Spleen (tissue), 11 donors: ENCODE results near the gene RAPGEF4. TPM values are rescaled to one million over a fixed set of nuclear protein-coding genes. Genes with fewer than 3 reads are reported as not detected.

Source experiments
- DNase-seq: peaks from one replicate; pipeline ENCODE4 v3.0.0-alpha.2; 2020
- H3K27ac ChIP-seq, 8 donors: fragments of 200-600 bp; sonication (generic) in 7 of 8; 1 replicate in 4 of 8; 2 replicates in 4 of 8; pipeline versions ENCODE4 v1.5.0 to v1.8.0; 2016 to 2021; ENCODE audit warnings: inconsistent platforms in 4 of 8, mild to moderate bottlenecking in 4 of 8, moderate library complexity in 1 of 8
- H3K27me3 ChIP-seq, 7 donors: fragments of 200-600 bp; sonication (generic) in 6 of 7; replicated peaks in 1 of 7; 1 replicate in 4 of 7; 2 replicates in 3 of 7; pipeline versions ENCODE4 v1.5.0 to v1.8.0; 2016 to 2021; ENCODE audit warnings: inconsistent platforms in 3 of 7, mild to moderate bottlenecking in 1 of 7
- H3K36me3 ChIP-seq, 6 donors: fragments of 200-600 bp; sonication (generic) in 5 of 6; 1 replicate in 4 of 6; 2 replicates in 2 of 6; pipeline versions ENCODE4 v1.5.0 to v1.8.0; 2016 to 2021; ENCODE audit warnings: inconsistent platforms in 2 of 6
- H3K4me1 ChIP-seq, 6 donors: fragments of 200-600 bp; sonication (generic) in 5 of 6; 1 replicate in 3 of 6; 2 replicates in 3 of 6; pipeline versions ENCODE4 v1.5.0 to v1.8.0; 2016 to 2021; ENCODE audit warnings: inconsistent platforms in 3 of 6
- H3K4me3 ChIP-seq, 8 donors: fragments of 200-600 bp; sonication (generic) in 7 of 8; 1 replicate in 4 of 8; 2 replicates in 4 of 8; pipeline versions ENCODE4 v1.5.0 to v1.8.0; 2016 to 2021; ENCODE audit warnings: inconsistent platforms in 4 of 8, mild to moderate bottlenecking in 4 of 8, moderate library complexity in 2 of 8
- H3K9me3 ChIP-seq, 8 donors: fragments of 200-600 bp; sonication (generic) in 7 of 8; 1 replicate in 4 of 8; 2 replicates in 4 of 8; pipeline versions ENCODE4 v1.5.0 to v1.8.0; 2016 to 2021; ENCODE audit warnings: inconsistent platforms in 4 of 8
- POLR2A ChIP-seq, 3 donors: fragments of 450-650 bp; IDR thresholded peaks; one replicate each; pipeline ENCODE4 v1.5.1; 2017; ENCODE audit warnings: antibody characterized with exemption in 3 of 3, mild to moderate bottlenecking in 1 of 3
- POLR2AphosphoS5 ChIP-seq, 3 donors: sonication (generic); formaldehyde crosslinking; IDR thresholded peaks; one replicate each; pipeline ENCODE4 v1.5.1; 2017; ENCODE audit warnings: antibody characterized with exemption in 3 of 3
- WGBS, 5 donors: extraction: QIAGEN DNeasy Blood & Tissue Kit in 3 of 5; methylation state at CpG; one replicate each; pipeline versions ENCODE4 v1.1.5 to v1.1.7; 2013 to 2018; 5-methylcytosine and 5-hydroxymethylcytosine counted together
- intact Hi-C: fragments of 100-400 bp; cut with DNase I; formaldehyde crosslinking; loops from one replicate; pipeline ENCODE4 v1.15.0; 2023; ENCODE audit warnings: low total_unique reads
- polyA plus RNA-seq, 3 donors: library from polyadenylated mRNA; stranded (reverse); fragments of 200-250 nt; gene quantifications; one replicate each; pipeline ENCODE4 v1.2.1, GENCODE V29; 2013
- total RNA-seq, 7 donors: library from RNA; depleted of rRNA in 3 of 7; stranded (reverse); fragments of >200 nt in 3 of 7; fragmentation: NEBNext Ultra II Directional in 4 of 7; extraction: Animal tissue kit (Norgen Biotek cat#: 25700) in 4 of 7; gene quantifications; one replicate each; pipeline versions ENCODE4 v1.1.0 to v1.2.1, GENCODE V29; 2016 to 2021
- TF ChIP-seq, protein P1 (sequence below), 11 experiments: fragments of 200-600 bp in 7 of 11; fragments of 450-650 bp in 4 of 11; sonication (generic) in 4 of 11; IDR thresholded peaks in 8 of 11; conservative IDR thresholded peaks in 3 of 11; 1 replicate in 7 of 11; 2 replicates in 4 of 11; pipeline versions ENCODE4 v1.4.0 to v1.8.0; 2016 to 2021; ENCODE audit warnings: antibody characterized with exemption in 11 of 11, inconsistent platforms in 4 of 11, mild to moderate bottlenecking in 1 of 11
- donor health status: healthy with polysubstance abuse.
- donor health status: DM: no; HTN: no; CAD: no; lungs with moderate emphysema.
- donor health status: DM: no; HTN: no; CAD: no.
- donor health status: Bipolar disorder and iron deficiency.
- donor health status: healthy.
- donor health status: DM: no; HTN: no; CAD: no.
- donor health status: DM: yes; HTN: yes; CAD: no.

RAPGEF4 gene
- total and polyA plus RNA-seq, 10 donors, result 0.52 to 11.0 (median 1.9) TPM

DNA sequence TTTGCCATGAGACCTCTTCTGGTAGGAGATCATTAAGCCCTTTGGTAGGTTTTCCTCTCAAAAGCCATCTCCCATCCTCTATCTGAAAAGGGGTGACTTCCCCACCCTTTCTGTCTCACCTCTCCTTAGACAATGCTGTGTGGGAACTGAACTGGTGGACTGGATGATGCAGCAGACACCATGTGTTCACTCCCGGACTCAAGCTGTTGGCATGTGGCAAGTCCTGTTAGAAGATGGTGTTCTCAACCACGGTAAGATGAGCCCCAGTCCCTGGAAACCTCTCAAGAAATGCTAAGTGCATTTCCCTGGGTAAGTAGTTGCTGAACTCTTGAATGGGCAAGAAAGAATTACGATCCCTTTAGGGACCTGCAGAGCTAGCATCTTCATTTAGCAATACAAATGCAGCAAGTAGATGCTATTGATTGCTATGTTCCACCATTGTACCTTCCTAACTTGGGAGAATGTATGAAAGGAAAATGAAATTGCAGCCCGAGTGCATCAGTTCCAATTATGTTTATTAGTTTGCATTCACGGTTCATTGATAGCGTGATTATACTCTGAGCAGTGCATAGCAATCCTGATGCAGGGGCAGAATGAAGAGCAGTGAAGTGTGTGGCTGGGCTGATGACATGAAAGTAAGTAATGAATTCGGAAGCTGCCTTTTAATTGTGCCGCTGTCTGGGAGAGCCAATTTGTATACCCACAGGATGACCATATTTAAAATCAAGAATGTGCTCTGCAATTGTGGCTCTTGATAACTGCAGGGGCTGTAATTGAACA is 230.0 kb downstream of the RAPGEF4 start:
- no peak overlapping the region for H3K27ac ChIP-seq
- H3K27me3 ChIP-seq, result no peaks in the 10 kb centered on the region
- H3K4me1 ChIP-seq, result peaks cover 0 to 9% (median 2%) of the 10 kb centered on the region in 6 donors
- no peak for DNase-seq
- no peak overlapping the region for H3K4me3 ChIP-seq
- intact Hi-C loops, result no loop called here
- WGBS, 5 donors, result 92 to 94% (median 94%) methylated on average over 8 of the region's 8 CpGs
- no peak for TF ChIP-seq POLR2A (IDR thresholded peaks at IDR 0.05)
- TF ChIP-seq, protein P1, sequence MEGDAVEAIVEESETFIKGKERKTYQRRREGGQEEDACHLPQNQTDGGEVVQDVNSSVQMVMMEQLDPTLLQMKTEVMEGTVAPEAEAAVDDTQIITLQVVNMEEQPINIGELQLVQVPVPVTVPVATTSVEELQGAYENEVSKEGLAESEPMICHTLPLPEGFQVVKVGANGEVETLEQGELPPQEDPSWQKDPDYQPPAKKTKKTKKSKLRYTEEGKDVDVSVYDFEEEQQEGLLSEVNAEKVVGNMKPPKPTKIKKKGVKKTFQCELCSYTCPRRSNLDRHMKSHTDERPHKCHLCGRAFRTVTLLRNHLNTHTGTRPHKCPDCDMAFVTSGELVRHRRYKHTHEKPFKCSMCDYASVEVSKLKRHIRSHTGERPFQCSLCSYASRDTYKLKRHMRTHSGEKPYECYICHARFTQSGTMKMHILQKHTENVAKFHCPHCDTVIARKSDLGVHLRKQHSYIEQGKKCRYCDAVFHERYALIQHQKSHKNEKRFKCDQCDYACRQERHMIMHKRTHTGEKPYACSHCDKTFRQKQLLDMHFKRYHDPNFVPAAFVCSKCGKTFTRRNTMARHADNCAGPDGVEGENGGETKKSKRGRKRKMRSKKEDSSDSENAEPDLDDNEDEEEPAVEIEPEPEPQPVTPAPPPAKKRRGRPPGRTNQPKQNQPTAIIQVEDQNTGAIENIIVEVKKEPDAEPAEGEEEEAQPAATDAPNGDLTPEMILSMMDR (IDR thresholded peaks at IDR 0.05 in 8 of 11, conservative IDR thresholded peaks at IDR 0.05 in 3 of 11), result no peak
- no peak for TF ChIP-seq POLR2AphosphoS5 (IDR thresholded peaks at IDR 0.05)
- no peaks in the 10 kb centered on the region for H3K36me3 ChIP-seq
- H3K9me3 ChIP-seq, result no peaks in the 10 kb centered on the region

DNA sequence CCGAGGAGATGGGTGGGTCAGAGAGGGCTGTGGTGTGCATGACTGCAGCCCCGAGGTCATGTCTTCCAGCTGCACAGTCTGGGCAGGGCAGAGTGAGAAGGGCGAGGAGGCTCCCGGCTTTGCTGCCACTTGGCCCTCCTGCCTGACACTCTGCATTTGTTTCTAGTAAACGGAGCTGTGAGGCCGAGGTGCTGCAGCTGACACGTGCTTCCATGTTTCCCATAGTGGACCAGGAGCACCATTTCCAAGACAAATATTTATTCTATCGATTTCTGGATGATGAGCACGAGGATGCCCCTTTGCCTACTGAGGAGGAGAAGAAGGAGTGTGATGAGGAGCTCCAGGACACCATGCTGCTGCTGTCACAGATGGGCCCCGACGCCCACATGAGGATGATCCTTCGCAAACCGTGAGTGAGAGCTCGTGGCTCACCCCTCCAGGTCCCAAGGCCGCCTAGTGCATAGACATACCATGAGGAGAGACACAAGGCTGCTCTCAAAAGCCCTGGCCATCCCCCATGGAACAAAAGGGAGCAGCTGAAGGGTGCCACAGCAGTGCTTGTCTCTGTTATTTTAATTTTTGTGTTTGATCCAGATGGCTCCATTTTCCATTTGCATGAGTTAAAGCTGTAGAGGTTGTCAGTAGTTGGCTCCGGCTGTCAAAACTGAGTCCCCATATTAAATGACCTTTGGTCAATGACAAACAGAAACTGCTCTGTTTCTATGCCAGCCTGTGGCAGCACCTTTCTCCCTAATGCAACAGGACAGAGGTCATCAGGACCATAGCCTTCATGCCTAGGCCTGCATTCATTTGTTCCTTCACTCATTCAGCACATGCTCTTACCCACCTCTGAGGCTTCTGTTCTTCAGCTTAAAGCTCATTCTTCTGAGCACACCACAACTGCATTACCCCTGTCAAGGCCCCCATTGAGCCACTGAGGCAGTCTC is 231.7 kb downstream of the RAPGEF4 start:
- intact Hi-C loops, result no loop called here
- Histone ChIP-seq H3K27me3 (no peaks in the 10 kb centered on the region), H3K4me3 (no peak overlapping the region), H3K4me1 (peaks cover 0 to 9% (median 2%) of the 10 kb centered on the region in 6 donors), H3K27ac (no peak overlapping the region), H3K36me3 (no peaks in the 10 kb centered on the region), H3K9me3 (no peaks in the 10 kb centered on the region)
- 76 to 92% (median 85%) methylated on average over 16 of the region's 16 CpGs for WGBS, 5 donors
- no peak for DNase-seq
- TF ChIP-seq POLR2AphosphoS5 (IDR thresholded peaks at IDR 0.05) (no peak), POLR2A (IDR thresholded peaks at IDR 0.05) (no peak)
- TF ChIP-seq, protein P1 (IDR thresholded peaks at IDR 0.05 in 8 of 11, conservative IDR thresholded peaks at IDR 0.05 in 3 of 11), result no peak

- H3K36me3 ChIP-seq, result no peaks in the 10 kb centered on the region
- 63 to 75% (median 68%) methylated on average over 6 to 7 of the region's 7 CpGs for WGBS, 5 donors
- peaks cover 0 to 9% (median 2%) of the 10 kb centered on the region in 6 donors for H3K4me1 ChIP-seq
Observed at GRCh38 chr2:172968061-172968469, 232.4 kb downstream of the RAPGEF4 start.

More at GRCh38 chr2:172968061-172968469, 232.4 kb downstream of the RAPGEF4 start:
- TF ChIP-seq POLR2AphosphoS5 (IDR thresholded peaks at IDR 0.05), result peak in 2 of 3 donors; percentile 49 to 68
- TF ChIP-seq, protein P1 (IDR thresholded peaks at IDR 0.05 in 8 of 11, conservative IDR thresholded peaks at IDR 0.05 in 3 of 11), result no peak
- H3K27me3 ChIP-seq, result peaks cover 0 to under 1% (median 0%) of the 10 kb centered on the region in 7 donors
- H3K4me3 ChIP-seq, result no peak overlapping the region
- no peaks in the 10 kb centered on the region for H3K9me3 ChIP-seq
- DNase-seq, result no peak
- intact Hi-C loops, result no loop called here
- H3K27ac ChIP-seq, result no peak overlapping the region
